Smooth muscle cell (in vitro differentiated cells): Measurements from ENCODE around the gene CBX7. TPM values are rescaled to one million over a fixed set of nuclear protein-coding genes. Genes with fewer than 3 reads are reported as not detected.

Experiments used
- DNase-seq: peaks from one replicate; lab custom pipeline; 2025; ENCODE audit not compliant: unreplicated experiment; lab: John Stamatoyannopoulos, UW
- H2AFZ ChIP-seq: fragments of 200-600 bp; sonication (generic); 2 replicates; pipeline ENCODE4 v1.6.0; 2016; ENCODE audit warnings: antibody characterized with exemption, low read depth, mild to moderate bottlenecking
- H3F3A ChIP-seq: fragments of 200-600 bp; sonication (generic); 2 replicates; pipeline ENCODE4 v1.6.0; 2017; ENCODE audit warnings: antibody characterized with exemption, low read depth
- H3K27ac ChIP-seq: fragments of 200-600 bp; sonication (generic); 2 replicates; pipeline ENCODE4 v1.5.1; 2016; ENCODE audit warnings: low read depth, mild to moderate bottlenecking
- H3K27me3 ChIP-seq: fragments of 200-600 bp; sonication (generic); 2 replicates; pipeline ENCODE4 v1.6.1; 2016; ENCODE audit warnings: low read depth, mild to moderate bottlenecking
- H3K36me3 ChIP-seq: fragments of 200-600 bp; sonication (generic); 2 replicates; pipeline ENCODE4 v1.5.1; 2016; ENCODE audit warnings: low read depth
- H3K4me1 ChIP-seq: fragments of 200-600 bp; sonication (generic); 2 replicates; pipeline ENCODE4 v1.5.1; 2016; ENCODE audit warnings: low read depth
- H3K4me2 ChIP-seq: fragments of 200-600 bp; sonication (generic); 2 replicates; pipeline ENCODE4 v1.6.0; 2016; ENCODE audit warnings: mild to moderate bottlenecking
- H3K4me3 ChIP-seq: fragments of 200-600 bp; sonication (generic); 2 replicates; pipeline ENCODE4 v1.5.1; 2016; ENCODE audit warnings: mild to moderate bottlenecking
- H3K79me2 ChIP-seq: fragments of 200-600 bp; sonication (generic); 2 replicates; pipeline ENCODE4 v1.6.0; 2016; ENCODE audit warnings: low read depth, mild to moderate bottlenecking
- H3K9ac ChIP-seq: fragments of 200-600 bp; sonication (generic); 2 replicates; pipeline ENCODE4 v1.6.0; 2016; ENCODE audit warnings: low read depth
- H3K9me3 ChIP-seq: fragments of 200-600 bp; sonication (generic); replicated peaks from 2 replicates; pipeline ENCODE4 v1.5.1; 2016; ENCODE audit warnings: low read depth
- H4K20me1 ChIP-seq: fragments of 200-600 bp; sonication (generic); 2 replicates; pipeline ENCODE4 v1.6.0; 2016; ENCODE audit warnings: low read depth
- CTCF ChIP-seq: fragments of 200-600 bp; sonication (generic); IDR thresholded peaks from 2 replicates; pipeline ENCODE4 v1.5.1; 2017; ENCODE audit warnings: borderline replicate concordance, mild to moderate bottlenecking, antibody characterized with exemption; ENCODE audit not compliant: insufficient read depth, poor library complexity, severe bottlenecking
- WGBS: methylation state at CpG from one replicate; pipeline ENCODE4 v1.1.7; 2016; ENCODE audit warnings: low lambda C conversion rate; 5-methylcytosine and 5-hydroxymethylcytosine counted together
- polyA plus RNA-seq: library from polyadenylated mRNA; unstranded; fragments of >200 nt; fragmentation: Nextera tagmentation; extraction: Ambion mirVana; gene quantifications from 2 replicates; pipeline ENCODE4 v1.2.1, GENCODE V29; 2016
- total RNA-seq: library from RNA; depleted of rRNA; stranded (reverse); fragments of >200 nt; gene quantifications from 2 replicates; pipeline ENCODE4 v1.2.3, GENCODE V29; 2014

Gene CBX7
- total and polyA plus RNA-seq, 2 experiments from 2014 or later = 0.40 to 1.7 TPM

- no peaks in the 10 kb centered on the region for H3F3A ChIP-seq
- H3K4me2 ChIP-seq = no peak overlapping the region
- no peaks in the 10 kb centered on the region for H3K9me3 ChIP-seq
- no peak overlapping the region for H3K9ac ChIP-seq
- no peaks in the 10 kb centered on the region for H4K20me1 ChIP-seq
- H3K27ac ChIP-seq = no peak overlapping the region
- H3K79me2 ChIP-seq = no peaks in the 10 kb centered on the region
- H3K36me3 ChIP-seq = no peaks in the 10 kb centered on the region
- peaks cover 20% of the 10 kb centered on the region for H3K4me1 ChIP-seq
- H3K4me3 ChIP-seq = no peak overlapping the region
- H3K27me3 ChIP-seq = no peaks in the 10 kb centered on the region
- WGBS = 96% methylated on average over 22 of the region's 22 CpGs
- no peak for TF ChIP-seq CTCF
- no peak for DNase-seq
- H2AFZ ChIP-seq = no peak overlapping the region
Observed at GRCh38 chr22:39132871-39133524, 19.5 kb downstream of the CBX7 start.

DNA sequence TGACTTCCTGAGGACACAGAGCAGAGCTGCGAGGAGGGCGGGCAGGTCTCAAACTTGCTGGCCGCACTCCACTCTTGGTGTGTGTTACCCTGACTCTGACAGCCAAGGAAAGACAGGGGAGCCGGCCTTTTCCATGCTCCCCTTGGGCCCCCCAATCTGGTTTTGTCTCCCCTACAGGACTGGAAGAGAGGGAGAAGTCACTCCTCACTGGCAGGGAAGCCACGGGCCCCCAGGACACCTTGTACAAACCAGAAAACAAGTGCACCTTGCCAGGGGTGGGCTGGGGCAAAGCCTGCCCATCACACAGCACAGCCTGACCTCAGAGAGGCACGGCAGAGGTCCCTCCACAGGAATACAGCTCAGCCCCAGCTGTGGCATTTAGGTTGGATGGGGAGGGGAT is 20.2 kb downstream of the CBX7 start:
- no peak for TF ChIP-seq CTCF
- Histone ChIP-seq H3K27ac (no peak overlapping the region), H3F3A (no peaks in the 10 kb centered on the region), H3K9ac (no peak overlapping the region), H3K4me3 (no peak overlapping the region), H2AFZ (no peak overlapping the region), H3K79me2 (no peaks in the 10 kb centered on the region), H4K20me1 (no peaks in the 10 kb centered on the region), H3K27me3 (no peaks in the 10 kb centered on the region), H3K4me2 (no peak overlapping the region), H3K4me1 (peaks cover 20% of the 10 kb centered on the region), H3K36me3 (no peaks in the 10 kb centered on the region), H3K9me3 (no peaks in the 10 kb centered on the region)
- WGBS = 83% methylated on average over 6 of the region's 6 CpGs
- no peak for DNase-seq

GRCh38 chr22:39130892-39131855 is 21.3 kb downstream of the CBX7 start:
- Histone ChIP-seq H3K79me2 (no peaks in the 10 kb centered on the region), H3K9ac (no peak overlapping the region), H3K4me3 (no peak overlapping the region), H3K9me3 (no peaks in the 10 kb centered on the region), H3K4me1 (peaks cover 20% of the 10 kb centered on the region), H4K20me1 (no peaks in the 10 kb centered on the region), H3K27me3 (no peaks in the 10 kb centered on the region), H3K27ac (no peak overlapping the region), H3K4me2 (peak overlapping the region; percentile 48), H3F3A (no peaks in the 10 kb centered on the region), H2AFZ (no peak overlapping the region), H3K36me3 (no peaks in the 10 kb centered on the region)
- no peak for DNase-seq
- TF ChIP-seq CTCF = no peak
- 56% methylated on average over 24 of the region's 24 CpGs for WGBS
